Suppressor macrophage treated with lipopolysaccharide for 4 hours (primary cell): ENCODE measurements around the gene BCAP29.
"Not testable (repeated sequence)": the region's sequence is repeated elsewhere in the genome, so short reads cannot be mapped to it uniquely, and the experiment has no call there.

Experiments used
- DNase-seq: peaks from one replicate; pipeline ENCODE4 v3.0.0-alpha.2; 2020

BCAP29 gene

GRCh38 chr7:107628461-107629064, 48.5 kb downstream of the BCAP29 start:
- DNase-seq = peak; percentile 13

GRCh38 chr7:107630342-107630741, 50.3 kb downstream of the BCAP29 start:
- DNase-seq = no peak

- no peak for DNase-seq
These were observed 51.8 kb downstream of the BCAP29 start for GRCh38 chr7:107631588-107632491.

- no peak for DNase-seq
These were observed 52.4 kb downstream of the BCAP29 start for GRCh38 chr7:107632492-107632865.

- DNase-seq = peak; percentile 62
These were observed 58.5 kb downstream of the BCAP29 start for GRCh38 chr7:107638594-107638993.

GRCh38 chr7:107639070-107639469, 59.0 kb downstream of the BCAP29 start:
- DNase-seq = not testable (repeated sequence)

GRCh38 chr7:107641676-107642075, 61.6 kb downstream of the BCAP29 start:
- DNase-seq = no peak

- no peak for DNase-seq
These were observed 62.5 kb downstream of the BCAP29 start for GRCh38 chr7:107642501-107642900.

- no peak for DNase-seq
These were observed 63.4 kb downstream of the BCAP29 start for GRCh38 chr7:107643407-107643806.

- no peak for DNase-seq
These were observed 63.9 kb downstream of the BCAP29 start for GRCh38 chr7:107643938-107644308.

GRCh38 chr7:107644309-107644974, 64.4 kb downstream of the BCAP29 start:
- peak; percentile 67 for DNase-seq

- DNase-seq = no peak
These were observed 72.6 kb downstream of the BCAP29 start for GRCh38 chr7:107652642-107653041.

GRCh38 chr7:107658467-107658866, 78.4 kb downstream of the BCAP29 start:
- no peak for DNase-seq

GRCh38 chr7:107659666-107660065, 79.6 kb downstream of the BCAP29 start:
- DNase-seq = peak; percentile 56

- DNase-seq = peak; percentile 19
These were observed 80.5 kb downstream of the BCAP29 start, which contains the start of gene SLC26A4 for GRCh38 chr7:107660381-107661080. Gene SLC26A4 (plus strand): TSS chr7:107660828. CDS start chr7:107661642, 814 bp downstream.

- peak; percentile 28 for DNase-seq
These were observed 81.2 kb downstream of the BCAP29 start for GRCh38 chr7:107661081-107661864.

- no peak for DNase-seq
These were observed 81.9 kb downstream of the BCAP29 start for GRCh38 chr7:107661865-107662379.

- DNase-seq = no peak
These were observed 83.2 kb downstream of the BCAP29 start for GRCh38 chr7:107663196-107663595.

- DNase-seq = no peak
These were observed 86.7 kb downstream of the BCAP29 start for GRCh38 chr7:107666790-107667189.

- DNase-seq = no peak
These were observed 87.3 kb downstream of the BCAP29 start for GRCh38 chr7:107667341-107667740.

- no peak for DNase-seq
These were observed 88.2 kb downstream of the BCAP29 start for GRCh38 chr7:107668296-107668695.
